Hepatocyte (in vitro differentiated cells): ENCODE measurements around the gene ZC3H10. TPM values are rescaled to one million over a fixed set of nuclear protein-coding genes. Genes with fewer than 3 reads are reported as not detected.

Experiments
- DNase-seq: peaks from one replicate; pipeline ENCODE4 v3.0.0-alpha.2; 2016; ENCODE audit warnings: low spot score
- H2AFZ ChIP-seq: fragments of 200-600 bp; sonication (generic); 2 replicates; pipeline ENCODE4 v1.6.0; 2016; ENCODE audit warnings: antibody characterized with exemption, mild to moderate bottlenecking
- H3K27ac ChIP-seq: fragments of 200-600 bp; sonication (generic); 2 replicates; pipeline ENCODE4 v1.5.1; 2016; ENCODE audit warnings: mild to moderate bottlenecking
- H3K27me3 ChIP-seq: fragments of 200-600 bp; sonication (generic); 2 replicates; pipeline ENCODE4 v1.6.1; 2016
- H3K36me3 ChIP-seq: fragments of 200-600 bp; sonication (generic); replicated peaks from 2 replicates; pipeline ENCODE4 v1.5.1; 2016; ENCODE audit warnings: low read depth; ENCODE audit not compliant: insufficient read depth
- H3K4me1 ChIP-seq: fragments of 200-600 bp; sonication (generic); 2 replicates; pipeline ENCODE4 v1.5.1; 2016; ENCODE audit warnings: mild to moderate bottlenecking, moderate library complexity; ENCODE audit not compliant: insufficient read depth
- H3K4me2 ChIP-seq: fragments of 200-600 bp; sonication (generic); 2 replicates; pipeline ENCODE4 v1.6.0; 2016
- H3K4me3 ChIP-seq: fragments of 200-600 bp; sonication (generic); 2 replicates; pipeline ENCODE4 v1.5.1; 2016; ENCODE audit warnings: mild to moderate bottlenecking
- H3K79me2 ChIP-seq: fragments of 200-600 bp; sonication (generic); 2 replicates; pipeline ENCODE4 v1.6.0; 2017; ENCODE audit warnings: mild to moderate bottlenecking
- H3K9me2 ChIP-seq: fragments of 200-600 bp; sonication (generic); replicated peaks from 2 replicates; pipeline ENCODE4 v1.6.0; 2017; ENCODE audit warnings: mild to moderate bottlenecking; ENCODE audit not compliant: insufficient read depth
- H3K9me3 ChIP-seq: fragments of 200-600 bp; sonication (generic); 2 replicates; pipeline ENCODE4 v1.5.1; 2016; ENCODE audit warnings: low read depth, mild to moderate bottlenecking
- H4K20me1 ChIP-seq: fragments of 200-600 bp; sonication (generic); 2 replicates; pipeline ENCODE4 v1.6.0; 2016; ENCODE audit warnings: mild to moderate bottlenecking; ENCODE audit not compliant: insufficient read depth, poor library complexity, severe bottlenecking
- EZH2 ChIP-seq: fragments of 200-600 bp; sonication (generic); IDR thresholded peaks from 2 replicates; pipeline ENCODE4 v1.6.1; 2016; ENCODE audit warnings: antibody characterized with exemption, mild to moderate bottlenecking, borderline replicate concordance
- EZH2phosphoT487 ChIP-seq: fragments of 200-600 bp; sonication (generic); IDR thresholded peaks from one replicate; pipeline ENCODE4 v1.6.1; 2018; ENCODE audit warnings: antibody characterized with exemption, mild to moderate bottlenecking, low read depth, moderate library complexity; ENCODE audit not compliant: unreplicated experiment, severe bottlenecking
- WGBS: methylation state at CpG from one replicate; pipeline ENCODE4 v1.1.6; 2016; ENCODE audit warnings: low lambda C conversion rate; ENCODE audit errors: missing lambda C conversion rate; 5-methylcytosine and 5-hydroxymethylcytosine counted together
- polyA plus RNA-seq: library from polyadenylated mRNA; unstranded; fragments of >200 nt; fragmentation: Nextera tagmentation; extraction: Ambion mirVana; gene quantifications from 2 replicates; pipeline ENCODE4 v1.2.1, GENCODE V29; 2016
- total RNA-seq: library from RNA; depleted of rRNA; stranded (reverse); fragments of >200 nt; gene quantifications from 2 replicates; pipeline ENCODE4 v1.2.3, GENCODE V29; 2014
- TF ChIP-seq, protein P1 (sequence below): fragments of 200-600 bp; sonication (generic); IDR thresholded peaks from 2 replicates; pipeline ENCODE4 v1.5.1; 2016; ENCODE audit warnings: antibody characterized with exemption, mild to moderate bottlenecking; ENCODE audit not compliant: poor library complexity

ZC3H10 gene
- total and polyA plus RNA-seq, 2 experiments from 2014 or later: 5.7 to 9.0 TPM

- Histone ChIP-seq H3K4me2 (no peak overlapping the region), H3K9me2 (no peaks in the 10 kb centered on the region), H3K79me2 (peaks cover 21% of the 10 kb centered on the region), H3K36me3 (no peaks in the 10 kb centered on the region), H3K27me3 (no peaks in the 10 kb centered on the region), H3K4me3 (no peak overlapping the region), H3K27ac (no peak overlapping the region), H2AFZ (no peak overlapping the region), H3K4me1 (peaks cover 22% of the 10 kb centered on the region), H3K9me3 (no peaks in the 10 kb centered on the region), H4K20me1 (peaks cover 26% of the 10 kb centered on the region)
- TF ChIP-seq EZH2phosphoT487 (no peak), EZH2 (no peak)
- TF ChIP-seq, protein P1, sequence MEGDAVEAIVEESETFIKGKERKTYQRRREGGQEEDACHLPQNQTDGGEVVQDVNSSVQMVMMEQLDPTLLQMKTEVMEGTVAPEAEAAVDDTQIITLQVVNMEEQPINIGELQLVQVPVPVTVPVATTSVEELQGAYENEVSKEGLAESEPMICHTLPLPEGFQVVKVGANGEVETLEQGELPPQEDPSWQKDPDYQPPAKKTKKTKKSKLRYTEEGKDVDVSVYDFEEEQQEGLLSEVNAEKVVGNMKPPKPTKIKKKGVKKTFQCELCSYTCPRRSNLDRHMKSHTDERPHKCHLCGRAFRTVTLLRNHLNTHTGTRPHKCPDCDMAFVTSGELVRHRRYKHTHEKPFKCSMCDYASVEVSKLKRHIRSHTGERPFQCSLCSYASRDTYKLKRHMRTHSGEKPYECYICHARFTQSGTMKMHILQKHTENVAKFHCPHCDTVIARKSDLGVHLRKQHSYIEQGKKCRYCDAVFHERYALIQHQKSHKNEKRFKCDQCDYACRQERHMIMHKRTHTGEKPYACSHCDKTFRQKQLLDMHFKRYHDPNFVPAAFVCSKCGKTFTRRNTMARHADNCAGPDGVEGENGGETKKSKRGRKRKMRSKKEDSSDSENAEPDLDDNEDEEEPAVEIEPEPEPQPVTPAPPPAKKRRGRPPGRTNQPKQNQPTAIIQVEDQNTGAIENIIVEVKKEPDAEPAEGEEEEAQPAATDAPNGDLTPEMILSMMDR: no peak
- DNase-seq: no peak
- WGBS: 97% methylated on average over 17 of the region's 17 CpGs
Measured at GRCh38 chr12:56164345-56164729, 46.3 kb downstream of the ZC3H10 start.

DNA sequence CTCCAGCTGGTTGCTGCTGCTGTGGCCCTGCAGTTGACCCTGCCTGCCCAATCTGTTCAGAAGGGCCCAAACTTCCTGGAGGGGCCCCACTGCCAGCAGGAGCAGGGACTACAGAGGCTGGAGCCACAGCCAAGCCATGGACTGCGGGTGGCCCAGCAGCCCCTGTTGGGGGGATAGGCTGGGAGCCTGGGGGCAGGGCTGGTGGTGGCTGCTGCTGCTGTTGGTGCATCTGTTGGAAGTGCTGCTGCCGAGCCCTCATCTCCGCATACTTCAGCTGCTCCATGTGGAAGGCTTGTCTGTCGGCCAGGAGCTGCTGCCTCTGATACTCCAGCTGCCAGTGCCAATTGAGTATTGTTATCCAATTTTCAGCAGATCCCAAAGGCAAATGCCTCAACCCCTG is 47.3 kb downstream of the ZC3H10 start:
- Histone ChIP-seq H3K4me3 (no peak overlapping the region), H3K27me3 (no peaks in the 10 kb centered on the region), H3K27ac (no peak overlapping the region), H4K20me1 (peaks cover 16% of the 10 kb centered on the region), H3K79me2 (peaks cover 11% of the 10 kb centered on the region), H3K9me3 (no peaks in the 10 kb centered on the region), H3K36me3 (no peaks in the 10 kb centered on the region), H3K4me2 (no peak overlapping the region), H2AFZ (no peak overlapping the region), H3K4me1 (peaks cover 12% of the 10 kb centered on the region), H3K9me2 (no peaks in the 10 kb centered on the region)
- no peak for DNase-seq
- no peak for TF ChIP-seq EZH2phosphoT487
- TF ChIP-seq EZH2: no peak
- TF ChIP-seq, protein P1: no peak
- WGBS: 88% methylated on average over 4 of the region's 4 CpGs

- no peak for DNase-seq
- H3K79me2 ChIP-seq: no peaks in the 10 kb centered on the region
- H3K9me2 ChIP-seq: no peaks in the 10 kb centered on the region
- H3K4me3 ChIP-seq: no peak overlapping the region
- no peaks in the 10 kb centered on the region for H3K4me1 ChIP-seq
- no peaks in the 10 kb centered on the region for H4K20me1 ChIP-seq
- no peaks in the 10 kb centered on the region for H3K9me3 ChIP-seq
- no peaks in the 10 kb centered on the region for H3K36me3 ChIP-seq
- WGBS: 99% methylated on average over 11 of the region's 11 CpGs
- H3K27me3 ChIP-seq: no peaks in the 10 kb centered on the region
- H2AFZ ChIP-seq: no peak overlapping the region
- no peak overlapping the region for H3K4me2 ChIP-seq
- H3K27ac ChIP-seq: no peak overlapping the region
- TF ChIP-seq EZH2 (no peak), EZH2phosphoT487 (no peak)
- TF ChIP-seq, protein P1: no peak
Measured at GRCh38 chr12:56169229-56169759, 51.2 kb downstream of the ZC3H10 start.

DNA sequence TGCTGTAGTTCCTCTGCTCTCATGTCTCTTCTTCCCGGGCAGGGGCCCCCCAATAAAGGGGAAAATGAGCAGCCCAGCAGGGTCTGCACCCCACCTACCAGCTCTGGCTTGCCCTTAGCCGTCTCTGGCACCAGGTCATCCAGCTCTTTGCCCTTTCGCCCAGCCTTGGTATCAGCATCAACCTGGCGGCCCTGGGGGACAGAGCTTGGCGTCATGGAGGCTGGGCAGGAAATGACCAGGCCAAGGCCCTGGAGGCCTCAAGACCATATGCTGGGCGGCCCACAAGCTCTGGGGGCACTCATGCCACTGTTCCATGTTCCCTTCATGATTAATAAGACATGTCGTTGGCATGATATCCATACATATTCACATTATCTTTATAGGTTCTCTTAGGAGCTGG is 54.8 kb downstream of the ZC3H10 start:
- Histone ChIP-seq H3K36me3 (no peaks in the 10 kb centered on the region), H3K9me3 (no peaks in the 10 kb centered on the region), H4K20me1 (no peaks in the 10 kb centered on the region), H3K9me2 (no peaks in the 10 kb centered on the region), H3K79me2 (no peaks in the 10 kb centered on the region), H3K27ac (no peak overlapping the region), H2AFZ (no peak overlapping the region), H3K4me3 (no peak overlapping the region), H3K4me1 (no peaks in the 10 kb centered on the region), H3K4me2 (no peak overlapping the region), H3K27me3 (no peaks in the 10 kb centered on the region)
- TF ChIP-seq EZH2phosphoT487: no peak
- TF ChIP-seq EZH2: no peak
- TF ChIP-seq, protein P1: no peak
- DNase-seq: no peak
- 99% methylated on average over 7 of the region's 7 CpGs for WGBS
